GM19372 (cell line): ENCODE data around the gene BRIP1.
"Not testable (repeated sequence)": the region's sequence is repeated elsewhere in the genome, so short reads cannot be mapped to it uniquely, and the experiment has no call there.

Experiments
- ATAC-seq: cut with Tn5 transposase; IDR thresholded peaks from one replicate; pipeline ENCODE4 v1.9.1; 2021; ENCODE audit warnings: mild to moderate bottlenecking, low read depth, moderate library complexity; ENCODE audit not compliant: unreplicated experiment

BRIP1 gene

DNA sequence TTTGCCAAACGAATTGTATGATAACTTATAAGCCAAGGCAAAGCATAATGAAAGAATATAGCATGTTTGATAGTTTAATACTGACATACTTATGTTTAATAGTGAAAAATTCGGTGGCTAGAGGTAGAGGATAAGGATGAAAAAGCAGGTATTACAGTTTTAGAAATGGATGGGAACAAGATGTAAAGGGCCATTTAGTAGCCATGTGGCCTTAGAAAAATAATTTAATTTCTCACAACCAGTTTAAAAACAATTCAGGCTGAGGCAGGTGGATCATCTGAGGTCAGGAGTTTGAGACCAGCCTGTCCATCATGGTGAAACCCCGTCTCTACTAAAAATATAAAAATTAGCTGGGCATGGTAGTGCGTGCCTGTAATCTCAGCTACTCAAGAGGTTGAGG is 152.8 kb downstream of the BRIP1 start:
- no peak for ATAC-seq

- no peak for ATAC-seq
These were observed 153.8 kb downstream of the BRIP1 start for GRCh38 chr17:61709567-61709966.

- no peak for ATAC-seq
These were observed 158.3 kb downstream of the BRIP1 start for GRCh38 chr17:61704935-61705449.

DNA sequence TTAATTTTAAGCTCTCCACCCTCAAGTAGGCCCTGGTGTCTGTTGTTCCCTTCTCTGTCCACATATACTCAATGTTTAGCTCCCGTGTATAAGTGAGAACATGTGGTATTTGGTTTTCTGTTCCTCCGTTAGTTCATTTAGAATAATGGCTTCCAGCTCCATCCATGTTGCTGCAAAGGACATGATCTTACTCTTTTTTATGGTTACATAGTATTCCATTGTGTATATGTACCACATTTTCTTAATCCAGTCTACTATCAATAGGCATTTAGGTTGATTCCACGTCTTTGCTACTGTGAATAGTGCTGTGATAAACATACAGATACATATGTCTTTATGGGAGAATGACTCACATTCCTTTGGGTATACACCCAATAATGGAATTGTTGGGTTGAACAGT is 160.9 kb downstream of the BRIP1 start:
- ATAC-seq = no peak

GRCh38 chr17:61701978-61702377 is 161.3 kb downstream of the BRIP1 start:
- no peak for ATAC-seq

DNA sequence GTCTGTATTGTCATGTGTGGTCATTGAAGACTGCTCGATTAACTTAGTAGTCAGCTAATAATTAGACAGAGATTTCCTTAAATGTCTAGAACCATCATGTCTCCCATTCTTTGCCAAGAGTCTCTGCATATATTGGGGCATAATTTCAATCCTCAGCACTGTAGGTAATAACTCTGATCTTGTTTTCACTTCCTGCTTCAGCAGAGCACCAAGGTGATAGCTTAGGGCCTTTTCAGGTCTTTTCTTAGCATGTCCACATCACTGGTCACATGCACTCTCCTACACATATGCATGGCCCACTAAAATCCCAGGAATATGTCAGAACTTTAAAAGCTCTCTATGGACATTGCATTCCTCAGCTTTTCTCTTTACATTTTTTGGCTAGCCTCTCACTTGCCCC is 162.0 kb downstream of the BRIP1 start:
- ATAC-seq = no peak

- ATAC-seq = no peak
These were observed 163.1 kb downstream of the BRIP1 start for GRCh38 chr17:61700252-61700651.

GRCh38 chr17:61699694-61700093 is 163.6 kb downstream of the BRIP1 start:
- no peak for ATAC-seq

DNA sequence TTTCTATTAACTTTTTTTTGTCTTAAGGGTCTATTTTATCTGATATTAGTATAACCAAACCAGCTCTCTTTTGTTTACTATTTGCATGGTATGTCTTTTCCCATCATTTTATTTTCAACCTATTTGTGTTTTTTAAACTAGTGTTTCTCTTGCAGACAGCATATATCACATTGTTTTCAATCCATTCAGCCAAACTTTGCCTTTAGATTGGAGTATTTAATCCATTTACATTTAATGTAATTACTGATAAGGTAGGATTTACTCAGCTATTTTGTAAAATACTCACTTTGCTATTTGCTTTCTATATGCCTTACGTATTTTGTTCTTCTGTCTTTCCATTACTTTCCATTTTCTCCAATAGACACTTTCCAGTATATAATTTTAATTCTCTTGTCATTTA is 164.3 kb downstream of the BRIP1 start:
- ATAC-seq = no peak

GRCh38 chr17:61698244-61698643 is 165.1 kb downstream of the BRIP1 start:
- no peak for ATAC-seq

DNA sequence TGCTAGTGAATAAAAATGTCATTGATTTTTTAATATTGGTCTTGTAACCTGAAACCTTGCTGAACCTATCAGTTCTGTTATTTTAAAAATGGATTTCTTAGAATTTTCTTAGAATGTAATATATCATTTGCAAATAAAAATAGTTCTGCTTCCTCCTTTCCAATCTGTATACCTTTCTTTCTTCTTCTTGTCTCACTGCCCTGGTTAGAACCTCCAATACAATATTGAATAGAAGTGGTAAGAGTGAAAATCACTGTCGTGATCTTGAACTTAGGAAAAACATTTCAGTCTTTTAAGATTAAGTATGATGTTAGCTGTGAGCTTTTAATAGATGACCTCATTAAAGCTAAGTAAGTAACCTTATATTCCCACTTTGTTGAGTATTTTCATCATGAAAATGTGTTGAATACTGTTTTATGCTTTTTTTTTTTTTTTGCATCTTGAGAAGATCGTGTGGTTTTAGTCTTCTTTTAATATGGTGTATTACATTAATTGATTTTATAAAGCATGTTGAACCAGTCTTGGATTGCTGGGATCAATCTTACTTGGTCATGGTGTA is 167.5 kb downstream of the BRIP1 start:
- ATAC-seq = no peak

- ATAC-seq = no peak
These were observed 169.2 kb downstream of the BRIP1 start for GRCh38 chr17:61694095-61694494.

- ATAC-seq = no peak
These were observed 173.6 kb downstream of the BRIP1 start for GRCh38 chr17:61689610-61690180.

DNA sequence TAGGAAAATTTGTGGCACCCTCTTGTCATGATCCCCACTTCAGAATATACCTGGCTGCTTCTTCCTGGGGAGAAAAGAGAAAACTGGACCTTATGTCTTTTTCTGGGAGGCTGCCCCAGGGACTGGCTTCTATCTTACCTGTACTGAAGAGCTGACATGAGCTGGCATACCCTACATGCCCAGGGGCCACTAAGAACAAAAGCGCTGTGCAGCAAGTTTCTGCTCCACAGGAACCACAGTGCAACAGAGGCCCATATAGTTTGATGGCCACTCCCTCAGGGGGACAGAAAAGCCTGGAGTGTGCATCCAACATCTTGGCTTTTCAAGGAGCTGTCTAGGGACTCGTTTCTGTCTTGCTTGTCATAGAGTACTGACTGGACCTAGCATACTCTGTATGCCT is 175.6 kb downstream of the BRIP1 start:
- no peak for ATAC-seq

GRCh38 chr17:61686113-61686512 is 177.2 kb downstream of the BRIP1 start:
- ATAC-seq = no peak

GRCh38 chr17:61684818-61685217 is 178.5 kb downstream of the BRIP1 start:
- ATAC-seq = no peak

GRCh38 chr17:61684172-61684571 is 179.2 kb downstream of the BRIP1 start:
- no peak for ATAC-seq

- no peak for ATAC-seq
These were observed 179.9 kb downstream of the BRIP1 start for GRCh38 chr17:61683466-61683865.

DNA sequence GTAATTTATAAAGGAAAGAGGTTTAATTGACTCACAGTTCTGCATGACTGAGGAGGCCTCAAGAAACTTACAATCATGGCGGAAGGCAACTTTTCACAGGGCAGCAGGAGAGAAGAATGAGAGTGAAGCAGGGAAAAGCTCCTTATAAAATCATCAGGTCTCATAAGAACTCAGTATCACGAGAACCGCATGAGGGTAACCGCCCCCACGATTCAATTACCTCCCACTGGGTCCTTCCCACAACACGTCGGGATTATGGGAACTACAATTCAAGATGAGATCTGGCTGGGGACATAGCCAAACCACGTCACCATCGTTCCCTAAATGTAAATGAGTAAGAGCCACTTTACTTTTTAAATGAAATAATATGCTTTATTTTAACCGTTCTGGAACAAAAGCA is 182.4 kb downstream of the BRIP1 start:
- no peak for ATAC-seq

DNA sequence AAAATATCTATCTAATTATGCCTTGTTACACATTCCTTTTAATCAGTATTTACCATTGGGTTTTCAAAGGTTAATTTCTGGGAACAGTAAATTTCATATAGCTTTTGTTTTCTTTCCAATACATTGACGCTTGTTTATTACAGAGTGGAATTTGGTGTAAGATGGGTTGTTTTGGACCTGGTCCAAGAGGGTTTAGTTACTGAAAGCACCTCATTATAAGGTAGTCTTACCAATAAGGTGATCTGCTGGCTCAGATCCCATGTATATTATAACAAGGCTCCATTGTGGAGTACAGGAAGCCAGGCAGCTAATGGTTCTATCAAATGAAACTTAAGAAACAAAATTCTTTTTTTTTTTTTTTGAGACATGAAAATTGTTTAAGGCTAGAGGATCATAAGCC is 185.0 kb downstream of the BRIP1 start:
- no peak for ATAC-seq

DNA sequence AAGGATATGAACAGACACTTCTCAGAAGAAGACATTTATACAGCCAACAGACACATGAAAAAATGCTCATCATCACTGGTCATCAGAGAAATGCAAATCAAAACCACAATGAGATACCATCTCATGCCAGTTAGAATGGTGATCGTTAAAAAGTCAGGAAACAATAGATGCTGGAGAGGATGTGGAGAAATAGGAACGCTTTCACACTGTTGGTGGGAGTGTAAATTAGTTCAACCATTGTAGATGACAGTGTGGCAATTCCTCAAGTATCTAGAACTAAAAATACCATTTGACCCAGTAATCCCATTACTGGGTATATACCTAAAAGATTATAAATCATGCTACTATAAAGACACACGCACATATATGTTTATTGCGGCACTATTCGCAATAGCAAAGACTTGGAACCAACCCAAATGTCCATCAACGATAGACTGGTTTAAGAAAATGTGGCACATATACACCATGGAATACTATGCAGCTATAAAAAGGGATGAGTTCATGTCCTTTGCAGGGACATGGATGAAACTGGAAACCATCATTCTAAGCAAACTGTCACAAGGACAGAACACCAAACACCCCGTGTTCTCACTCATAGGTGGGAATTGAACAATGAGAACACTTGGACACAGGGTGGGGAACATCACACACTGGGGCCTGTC is 186.0 kb downstream of the BRIP1 start:
- ATAC-seq = not testable (repeated sequence)

GRCh38 chr17:61676522-61676921 is 186.8 kb downstream of the BRIP1 start:
- not testable (repeated sequence) for ATAC-seq
